HL-60 (cell line): Measurements from ENCODE around the gene SPATA33.

ENCODE experiments used
- CTCF ChIP-seq: IDR thresholded peaks from one replicate; pipeline ENCODE4 v1.5.1; 2011; ENCODE audit warnings: low read length, control low read depth, inconsistent platforms; ENCODE audit not compliant: insufficient read depth
- GABPA ChIP-seq: IDR thresholded peaks from 2 replicates; pipeline ENCODE4 v1.6.1; 2012; ENCODE audit warnings: low read depth
- POLR2AphosphoS5 ChIP-seq: IDR thresholded peaks from 2 replicates; pipeline ENCODE4 v1.6.1; 2012; ENCODE audit warnings: low read depth
- REST ChIP-seq: IDR thresholded peaks from 2 replicates; pipeline ENCODE4 v1.6.1; 2012; ENCODE audit warnings: low read depth; ENCODE audit not compliant: insufficient replicate concordance

GRCh38 chr16:89636663-89637062, 21.0 kb upstream of the SPATA33 start:
- no peak for TF ChIP-seq CTCF
- no peak for TF ChIP-seq POLR2AphosphoS5
- TF ChIP-seq REST: no peak
- no peak for TF ChIP-seq GABPA
